ENCODE measurements around the gene TTC23L.

Gene TTC23L, protein sequence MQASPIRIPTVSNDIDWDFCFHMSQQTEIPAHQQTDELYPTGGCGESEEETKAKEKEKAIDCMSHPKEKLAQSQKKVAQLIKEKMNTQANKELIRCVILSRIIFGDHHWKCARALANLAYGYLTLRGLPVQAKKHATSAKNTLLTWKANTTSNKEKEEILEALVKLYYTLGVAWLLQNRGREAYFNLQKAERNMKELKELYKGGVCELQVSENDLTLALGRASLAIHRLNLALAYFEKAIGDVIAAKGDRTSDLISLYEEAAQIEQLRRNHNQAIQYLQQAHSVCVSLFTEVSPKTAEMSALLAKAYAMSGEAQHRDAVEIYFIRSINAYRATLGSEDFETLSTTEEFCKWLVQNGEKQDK

GRCh38 chr5:34838785-34839714, at the start of gene TTC23L:
Gene TTC23L (plus strand): TSS chr5:34839164. CDS start chr5:34840672, 1,508 bp downstream.
- peak within 1 kb of the TSS in 3 of 5 donors; percentile 13 to 73 (median 54) for H3K9ac ChIP-seq (ENCODE audit: low read length in 5 of 5)

GRCh38 chr5:34789639-34790038, 49.3 kb upstream of the TTC23L start:
- no peaks in the 10 kb centered on the region for H3K27me3 ChIP-seq (ENCODE audit: control insufficient read depth in 5 of 5, insufficient read depth in 4 of 5, low read length in 5 of 5)
- H3K9me3 ChIP-seq (ENCODE audit: control insufficient read depth in 5 of 5, low read length in 5 of 5), result peaks cover 0 to 8% (median 2%) of the 10 kb centered on the region in 5 donors
- H3K27ac ChIP-seq (ENCODE audit: low read depth, low read length), result no peak overlapping the region
- peaks cover 0 to 6% (median 4%) of the 10 kb centered on the region in 5 donors for H3K4me1 ChIP-seq (ENCODE audit: control insufficient read depth in 5 of 5, insufficient read depth in 5 of 5, low read length in 5 of 5)
- no peak overlapping the region for H3K4me3 ChIP-seq (ENCODE audit: low read depth in 1 of 5, low read length in 5 of 5)
- H3K9ac ChIP-seq (ENCODE audit: low read length in 5 of 5), result no peak overlapping the region
- H3K36me3 ChIP-seq (ENCODE audit: control insufficient read depth in 5 of 5, insufficient read depth in 5 of 5, low read length in 5 of 5), result no peaks in the 10 kb centered on the region

More at GRCh38 chr5:34838785-34839714, at the start of gene TTC23L:
- no peaks in the 10 kb centered on the region for H3K9me3 ChIP-seq (ENCODE audit: control insufficient read depth in 5 of 5, low read length in 5 of 5)
- peak within 1 kb of the TSS; percentile 74 to 93 (median 88) for H3K4me3 ChIP-seq (ENCODE audit: low read depth in 1 of 5, low read length in 5 of 5)
- no peak within 1 kb of the TSS for H3K27ac ChIP-seq (ENCODE audit: low read depth, low read length)
- peaks cover 0 to 13% (median 10%) of the 10 kb centered on the region in 5 donors for H3K4me1 ChIP-seq (ENCODE audit: control insufficient read depth in 5 of 5, insufficient read depth in 5 of 5, low read length in 5 of 5)
- no peaks in the 10 kb centered on the region for H3K27me3 ChIP-seq (ENCODE audit: control insufficient read depth in 5 of 5, insufficient read depth in 4 of 5, low read length in 5 of 5)
- H3K36me3 ChIP-seq (ENCODE audit: control insufficient read depth in 5 of 5, insufficient read depth in 5 of 5, low read length in 5 of 5), result no peaks in the 10 kb centered on the region

- Histone ChIP-seq H3K4me3 (ENCODE audit: low read depth in 1 of 5, low read length in 5 of 5) (no peak overlapping the region), H3K9ac (ENCODE audit: low read length in 5 of 5) (no peak overlapping the region), H3K9me3 (ENCODE audit: control insufficient read depth in 5 of 5, low read length in 5 of 5) (peaks cover 0 to 8% (median 2%) of the 10 kb centered on the region in 5 donors), H3K36me3 (ENCODE audit: control insufficient read depth in 5 of 5, insufficient read depth in 5 of 5, low read length in 5 of 5) (no peaks in the 10 kb centered on the region), H3K4me1 (ENCODE audit: control insufficient read depth in 5 of 5, insufficient read depth in 5 of 5, low read length in 5 of 5) (peaks cover 0 to 6% (median 4%) of the 10 kb centered on the region in 5 donors), H3K27me3 (ENCODE audit: control insufficient read depth in 5 of 5, insufficient read depth in 4 of 5, low read length in 5 of 5) (no peaks in the 10 kb centered on the region), H3K27ac (ENCODE audit: low read depth, low read length) (no peak overlapping the region)
These were observed 48.9 kb upstream of the TTC23L start for GRCh38 chr5:34790069-34790468.

DNA sequence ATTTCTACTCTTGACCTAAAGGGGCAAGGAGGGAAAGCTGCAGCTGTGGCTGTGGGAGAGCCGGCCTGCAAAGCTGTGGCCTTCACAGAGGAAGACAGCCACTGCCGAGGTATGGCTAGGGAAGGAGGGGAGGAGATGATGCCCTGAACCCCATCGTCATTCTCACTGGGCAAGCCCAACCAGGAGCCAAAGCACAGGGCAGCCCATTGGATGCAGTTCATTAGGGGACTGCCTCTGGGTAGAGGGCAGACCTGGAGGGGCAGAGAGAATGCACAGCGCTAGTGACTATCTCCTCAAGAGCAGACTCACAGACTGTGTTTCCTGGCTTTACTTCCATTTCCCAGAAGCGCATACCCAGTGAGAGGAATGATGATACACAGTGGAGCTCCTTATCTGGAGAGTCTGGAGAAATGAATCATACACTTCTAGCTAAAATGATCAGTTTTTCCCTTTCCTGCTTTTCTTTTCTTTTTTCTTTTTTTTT, 47.2 kb upstream of the TTC23L start:
- Histone ChIP-seq H3K4me3 (ENCODE audit: low read depth in 1 of 5, low read length in 5 of 5) (no peak overlapping the region), H3K27me3 (ENCODE audit: control insufficient read depth in 5 of 5, insufficient read depth in 4 of 5, low read length in 5 of 5) (no peaks in the 10 kb centered on the region), H3K4me1 (ENCODE audit: control insufficient read depth in 5 of 5, insufficient read depth in 5 of 5, low read length in 5 of 5) (peaks cover 0 to 6% (median 4%) of the 10 kb centered on the region in 5 donors), H3K9me3 (ENCODE audit: control insufficient read depth in 5 of 5, low read length in 5 of 5) (peaks cover 0 to 5% (median 2%) of the 10 kb centered on the region in 5 donors), H3K9ac (ENCODE audit: low read length in 5 of 5) (no peak overlapping the region), H3K36me3 (ENCODE audit: control insufficient read depth in 5 of 5, insufficient read depth in 5 of 5, low read length in 5 of 5) (peaks cover 0 to 3% (median 3%) of the 10 kb centered on the region in 5 donors), H3K27ac (ENCODE audit: low read depth, low read length) (no peak overlapping the region)

GRCh38 chr5:34802834-34803563, 36.0 kb upstream of the TTC23L start:
- H3K4me3 ChIP-seq (ENCODE audit: low read depth in 1 of 5, low read length in 5 of 5), result no peak overlapping the region
- no peaks in the 10 kb centered on the region for H3K4me1 ChIP-seq (ENCODE audit: control insufficient read depth in 5 of 5, insufficient read depth in 5 of 5, low read length in 5 of 5)
- H3K27ac ChIP-seq (ENCODE audit: low read depth, low read length), result no peak overlapping the region
- H3K9ac ChIP-seq (ENCODE audit: low read length in 5 of 5), result no peak overlapping the region
- H3K9me3 ChIP-seq (ENCODE audit: control insufficient read depth in 5 of 5, low read length in 5 of 5), result no peaks in the 10 kb centered on the region
- H3K36me3 ChIP-seq (ENCODE audit: control insufficient read depth in 5 of 5, insufficient read depth in 5 of 5, low read length in 5 of 5), result peaks cover 0 to 12% (median 2%) of the 10 kb centered on the region in 5 donors
- H3K27me3 ChIP-seq (ENCODE audit: control insufficient read depth in 5 of 5, insufficient read depth in 4 of 5, low read length in 5 of 5), result no peaks in the 10 kb centered on the region

DNA sequence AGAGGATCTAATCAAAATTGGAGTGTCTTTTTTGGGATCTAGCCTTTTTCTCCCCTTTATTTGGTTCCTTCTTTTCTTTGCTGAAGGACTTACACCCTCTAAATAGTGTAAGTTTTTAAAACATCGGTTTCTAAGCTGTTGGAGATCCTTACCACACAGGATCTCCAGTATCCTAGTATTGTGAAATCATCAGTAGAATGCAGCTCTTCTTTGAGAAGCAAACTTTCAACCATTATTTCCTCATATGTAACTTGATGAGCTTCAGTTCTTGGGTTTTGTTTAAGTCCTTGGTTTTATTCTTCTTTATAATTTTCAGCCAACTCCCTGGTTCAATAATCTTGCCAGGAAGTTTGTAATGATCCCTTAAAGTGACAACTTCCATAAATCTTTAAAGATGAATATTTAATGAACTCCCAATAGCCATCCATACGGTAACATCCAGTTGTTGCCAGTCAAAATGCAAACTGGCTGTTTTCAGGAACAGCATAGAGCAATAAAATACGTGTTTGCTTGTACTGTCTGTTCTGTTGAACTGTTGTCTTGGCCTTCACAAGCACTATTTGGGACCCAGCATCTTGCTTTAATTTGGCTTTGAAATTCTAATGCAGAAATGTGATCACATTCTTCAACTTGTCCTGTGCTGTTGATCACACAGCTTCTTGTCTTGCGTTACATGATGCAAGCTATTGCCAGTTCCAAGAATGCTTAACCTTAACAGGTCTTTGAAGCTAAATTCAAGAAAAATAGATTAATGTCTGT, 34.8 kb upstream of the TTC23L start:
- Histone ChIP-seq H3K27me3 (ENCODE audit: control insufficient read depth in 5 of 5, insufficient read depth in 4 of 5, low read length in 5 of 5) (no peaks in the 10 kb centered on the region), H3K36me3 (ENCODE audit: control insufficient read depth in 5 of 5, insufficient read depth in 5 of 5, low read length in 5 of 5) (peaks cover 0 to 8% (median under 1%) of the 10 kb centered on the region in 5 donors), H3K4me3 (ENCODE audit: low read depth in 1 of 5, low read length in 5 of 5) (no peak overlapping the region), H3K27ac (ENCODE audit: low read depth, low read length) (no peak overlapping the region), H3K9ac (ENCODE audit: low read length in 5 of 5) (no peak overlapping the region), H3K9me3 (ENCODE audit: control insufficient read depth in 5 of 5, low read length in 5 of 5) (no peaks in the 10 kb centered on the region), H3K4me1 (ENCODE audit: control insufficient read depth in 5 of 5, insufficient read depth in 5 of 5, low read length in 5 of 5) (no peaks in the 10 kb centered on the region)

DNA sequence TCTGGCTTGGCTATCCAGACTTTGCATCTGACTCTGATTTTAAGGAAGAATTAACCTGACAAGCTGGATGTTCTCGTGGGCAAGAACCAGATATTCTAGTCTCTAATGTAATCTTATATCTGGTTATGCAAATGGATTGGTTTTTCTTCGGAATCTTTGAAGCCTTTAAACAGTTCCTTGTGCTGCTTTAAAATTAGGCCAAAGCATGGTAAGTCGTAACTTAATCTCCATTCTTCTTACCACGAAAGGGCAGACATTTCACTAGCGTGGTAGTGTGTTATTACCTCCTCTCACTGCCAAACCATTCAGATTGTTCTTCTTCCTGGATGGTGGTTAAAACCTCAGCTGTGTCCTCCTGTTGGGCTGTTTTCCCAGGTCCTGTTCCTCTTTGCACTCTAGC, 34.1 kb upstream of the TTC23L start:
- H3K9ac ChIP-seq (ENCODE audit: low read length in 5 of 5), result no peak overlapping the region
- H3K27me3 ChIP-seq (ENCODE audit: control insufficient read depth in 5 of 5, insufficient read depth in 4 of 5, low read length in 5 of 5), result no peaks in the 10 kb centered on the region
- H3K27ac ChIP-seq (ENCODE audit: low read depth, low read length), result no peak overlapping the region
- H3K4me3 ChIP-seq (ENCODE audit: low read depth in 1 of 5, low read length in 5 of 5), result no peak overlapping the region
- H3K9me3 ChIP-seq (ENCODE audit: control insufficient read depth in 5 of 5, low read length in 5 of 5), result no peaks in the 10 kb centered on the region
- no peaks in the 10 kb centered on the region for H3K4me1 ChIP-seq (ENCODE audit: control insufficient read depth in 5 of 5, insufficient read depth in 5 of 5, low read length in 5 of 5)
- H3K36me3 ChIP-seq (ENCODE audit: control insufficient read depth in 5 of 5, insufficient read depth in 5 of 5, low read length in 5 of 5), result peaks cover 0 to 8% (median 0%) of the 10 kb centered on the region in 5 donors

- Histone ChIP-seq H3K9ac (ENCODE audit: low read length in 5 of 5) (no peak overlapping the region), H3K4me3 (ENCODE audit: low read depth in 1 of 5, low read length in 5 of 5) (no peak overlapping the region), H3K27ac (ENCODE audit: low read depth, low read length) (no peak overlapping the region), H3K36me3 (ENCODE audit: control insufficient read depth in 5 of 5, insufficient read depth in 5 of 5, low read length in 5 of 5) (peaks cover 0 to 8% (median 0%) of the 10 kb centered on the region in 5 donors), H3K4me1 (ENCODE audit: control insufficient read depth in 5 of 5, insufficient read depth in 5 of 5, low read length in 5 of 5) (no peaks in the 10 kb centered on the region), H3K27me3 (ENCODE audit: control insufficient read depth in 5 of 5, insufficient read depth in 4 of 5, low read length in 5 of 5) (no peaks in the 10 kb centered on the region), H3K9me3 (ENCODE audit: control insufficient read depth in 5 of 5, low read length in 5 of 5) (no peaks in the 10 kb centered on the region)
These were observed 32.4 kb upstream of the TTC23L start for GRCh38 chr5:34806532-34806931.

DNA sequence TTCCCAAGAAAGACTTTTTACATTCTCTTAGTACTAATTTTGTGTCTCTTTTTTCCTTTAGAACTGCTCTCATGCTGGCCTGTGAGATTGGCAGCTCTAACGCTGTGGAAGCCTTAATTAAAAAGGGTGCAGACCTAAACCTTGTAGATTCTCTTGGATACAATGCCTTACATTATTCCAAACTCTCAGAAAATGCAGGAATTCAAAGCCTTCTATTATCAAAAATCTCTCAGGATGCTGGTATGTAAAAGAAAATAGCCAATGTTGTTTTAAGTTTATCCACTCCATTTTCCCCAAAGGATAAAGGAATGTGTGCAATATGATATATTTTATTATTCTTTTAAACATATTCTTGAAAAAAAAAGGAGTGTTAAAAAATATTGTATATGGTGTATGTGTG, 27.3 kb upstream of the TTC23L start:
- no peaks in the 10 kb centered on the region for H3K27me3 ChIP-seq (ENCODE audit: control insufficient read depth in 5 of 5, insufficient read depth in 4 of 5, low read length in 5 of 5)
- H3K36me3 ChIP-seq (ENCODE audit: control insufficient read depth in 5 of 5, insufficient read depth in 5 of 5, low read length in 5 of 5), result peaks cover 0 to 5% (median 0%) of the 10 kb centered on the region in 5 donors
- no peak overlapping the region for H3K27ac ChIP-seq (ENCODE audit: low read depth, low read length)
- no peaks in the 10 kb centered on the region for H3K4me1 ChIP-seq (ENCODE audit: control insufficient read depth in 5 of 5, insufficient read depth in 5 of 5, low read length in 5 of 5)
- H3K9me3 ChIP-seq (ENCODE audit: control insufficient read depth in 5 of 5, low read length in 5 of 5), result no peaks in the 10 kb centered on the region
- no peak overlapping the region for H3K9ac ChIP-seq (ENCODE audit: low read length in 5 of 5)
- H3K4me3 ChIP-seq (ENCODE audit: low read depth in 1 of 5, low read length in 5 of 5), result no peak overlapping the region
